HK-2 (cell line): ENCODE data around the gene LRRK1.

Source experiments
- DNase-seq: peaks from one replicate; pipeline ENCODE4 v3.0.0-alpha.2; 2018; ENCODE audit not compliant: unreplicated experiment

LRRK1 gene

DNA sequence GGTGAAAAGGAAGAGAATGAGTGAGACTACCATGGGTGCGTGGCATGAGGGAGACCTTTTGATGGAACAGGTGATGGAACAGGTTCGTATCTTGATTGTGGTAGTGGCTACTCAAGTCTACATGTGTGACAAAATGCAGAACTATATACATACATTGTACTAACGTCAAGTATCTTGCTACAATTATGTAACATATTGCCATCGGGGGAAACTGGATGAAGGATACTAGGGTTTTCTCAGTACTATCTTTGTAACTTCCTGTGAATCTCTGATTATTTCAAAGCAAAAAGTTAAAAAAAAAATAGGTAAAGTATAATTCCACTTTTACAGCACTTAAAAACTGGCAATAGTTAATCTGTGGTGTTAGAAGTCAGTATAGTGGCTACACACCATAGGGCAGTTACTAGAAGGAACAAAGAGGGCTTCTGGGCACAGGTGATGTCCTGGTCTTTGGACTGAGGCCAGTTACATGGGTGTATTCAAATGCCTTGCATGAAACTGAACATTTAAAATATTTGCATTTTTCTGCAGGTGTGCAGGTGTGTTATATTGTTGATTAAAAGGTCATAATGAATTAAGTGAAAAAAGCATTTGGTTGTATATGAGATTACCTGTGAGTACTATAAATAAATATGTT is 61.4 kb downstream of the LRRK1 start:
- no peak for DNase-seq

DNA sequence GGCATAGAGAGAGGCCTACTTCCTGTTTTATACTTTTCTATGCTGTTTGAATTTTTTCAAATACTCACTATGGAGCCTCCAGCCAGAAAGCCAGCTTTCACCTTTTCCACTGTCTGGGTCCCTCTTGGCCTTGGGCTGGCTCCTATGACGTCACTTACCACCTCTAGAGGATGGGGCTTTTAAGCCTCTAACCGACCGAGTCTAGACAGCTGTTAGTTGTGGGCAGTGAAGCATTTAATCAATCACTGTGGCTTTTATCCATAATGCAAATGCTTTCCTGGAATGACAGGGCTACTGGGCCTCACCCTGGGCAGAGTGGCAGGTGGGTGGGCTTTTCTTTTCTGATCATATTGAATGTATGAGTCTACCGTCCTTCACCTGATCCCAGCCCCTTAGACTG is 61.9 kb downstream of the LRRK1 start:
- no peak for DNase-seq

DNA sequence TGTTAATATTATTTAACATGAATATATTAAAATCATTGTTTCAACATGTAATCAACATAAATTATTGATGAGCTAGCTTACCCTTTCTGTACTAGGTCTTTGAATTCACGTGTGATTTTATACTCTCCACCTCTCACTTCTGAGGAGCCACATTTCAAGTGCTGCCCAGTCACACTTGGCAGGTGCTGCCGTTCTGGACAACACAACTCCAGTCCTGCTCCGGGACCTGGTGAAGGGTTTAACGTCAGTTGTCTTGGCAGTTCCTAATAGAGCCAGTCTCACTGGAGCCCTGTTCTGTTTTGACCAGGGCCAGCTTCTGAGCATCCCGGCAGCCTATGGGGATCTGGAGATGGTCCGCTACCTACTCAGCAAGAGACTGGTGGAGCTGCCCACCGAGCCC is 64.1 kb downstream of the LRRK1 start:
- DNase-seq = no peak

DNA sequence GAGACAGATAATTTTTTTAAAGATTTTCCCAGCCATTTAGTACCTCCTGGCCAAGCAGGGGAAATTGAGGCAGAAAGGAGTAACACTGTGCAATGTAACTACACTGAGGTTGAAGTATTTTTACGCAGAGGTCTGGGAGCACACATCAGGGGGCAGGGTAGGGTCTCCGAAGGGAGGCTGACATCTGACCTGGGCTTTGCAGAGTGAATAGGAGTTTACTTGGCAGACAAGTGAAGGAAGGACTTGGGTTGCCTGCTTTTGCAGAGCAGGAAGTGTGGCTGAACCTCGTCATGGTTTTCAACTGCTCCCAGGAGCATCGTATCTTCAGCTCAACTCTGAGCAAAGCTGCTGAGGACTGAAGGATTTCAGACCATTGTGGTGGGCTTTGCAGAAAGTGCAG is 66.2 kb downstream of the LRRK1 start:
- DNase-seq = no peak

DNA sequence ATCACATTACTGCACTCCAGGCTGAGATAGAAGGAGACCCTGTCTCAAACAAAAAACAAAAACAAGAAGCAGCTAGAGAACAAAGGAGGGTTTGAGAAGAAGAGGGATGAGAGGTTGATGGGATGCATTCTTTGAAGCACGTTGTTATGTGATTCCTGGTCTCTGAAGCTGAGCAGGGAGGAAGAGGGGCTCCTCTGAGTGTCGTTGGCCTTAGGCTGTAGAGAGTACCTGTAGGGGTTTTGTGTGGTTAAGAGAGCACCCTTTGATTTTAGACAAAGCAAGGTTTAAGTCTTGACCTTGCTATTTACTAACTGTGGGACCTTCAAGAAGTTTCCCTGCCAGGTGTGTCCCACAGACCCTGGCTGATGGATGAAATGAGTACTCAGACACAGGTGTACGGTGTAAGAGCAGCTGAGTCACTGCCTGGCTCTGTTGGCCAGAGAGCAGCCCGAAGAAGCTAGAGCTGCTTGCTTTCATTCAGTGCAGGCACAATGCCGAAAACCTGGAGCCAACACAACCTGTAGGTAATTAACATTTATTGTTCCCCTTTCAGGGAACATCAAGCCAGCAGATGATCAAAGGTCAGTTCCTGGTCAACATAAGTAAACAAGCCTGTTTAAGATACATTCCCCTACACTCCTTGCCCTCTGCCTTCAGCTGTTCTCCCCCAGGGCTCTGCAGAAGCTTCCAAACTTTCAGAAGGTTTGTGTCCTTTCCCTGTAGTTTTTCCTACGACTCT is 67.2 kb downstream of the LRRK1 start:
- no peak for DNase-seq

DNA sequence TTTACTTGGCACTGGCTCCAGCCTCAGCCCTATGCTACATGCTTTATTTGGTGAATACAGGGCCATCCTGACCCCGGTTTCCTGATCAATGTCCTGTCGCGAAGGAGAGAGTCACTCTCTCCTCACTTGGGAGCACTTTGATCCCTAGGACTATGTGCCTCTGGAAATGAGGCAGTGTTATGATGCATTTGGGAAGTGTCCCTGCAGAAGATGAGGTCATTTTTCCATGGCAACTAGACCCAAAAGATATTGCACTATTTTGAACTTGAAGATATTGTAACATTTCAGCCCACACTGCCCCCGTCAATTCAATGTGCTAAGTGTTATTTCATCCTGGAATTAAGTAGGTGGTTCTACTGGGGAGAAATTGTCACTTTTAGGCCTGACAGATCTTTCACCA is 68.0 kb downstream of the LRRK1 start:
- DNase-seq = no peak

DNA sequence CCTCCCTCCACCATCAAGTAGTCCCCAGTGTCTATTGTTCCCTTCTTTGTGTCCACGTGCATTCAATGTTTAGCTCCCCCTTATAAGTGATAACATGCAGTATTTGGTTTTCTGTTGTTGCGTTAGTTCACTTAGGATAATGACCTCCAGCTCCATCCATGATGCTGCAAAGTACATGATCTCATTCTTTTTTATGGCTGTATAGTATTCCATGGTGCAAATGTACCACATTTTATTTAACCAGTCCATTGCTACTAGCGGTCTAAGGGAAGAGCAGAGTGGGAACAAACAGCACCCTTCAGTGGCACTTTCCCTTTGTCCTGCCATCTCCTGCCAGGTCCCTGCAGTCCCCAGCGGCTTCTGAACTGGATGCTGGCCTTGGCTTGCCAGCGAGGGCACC is 69.1 kb downstream of the LRRK1 start:
- no peak for DNase-seq

DNA sequence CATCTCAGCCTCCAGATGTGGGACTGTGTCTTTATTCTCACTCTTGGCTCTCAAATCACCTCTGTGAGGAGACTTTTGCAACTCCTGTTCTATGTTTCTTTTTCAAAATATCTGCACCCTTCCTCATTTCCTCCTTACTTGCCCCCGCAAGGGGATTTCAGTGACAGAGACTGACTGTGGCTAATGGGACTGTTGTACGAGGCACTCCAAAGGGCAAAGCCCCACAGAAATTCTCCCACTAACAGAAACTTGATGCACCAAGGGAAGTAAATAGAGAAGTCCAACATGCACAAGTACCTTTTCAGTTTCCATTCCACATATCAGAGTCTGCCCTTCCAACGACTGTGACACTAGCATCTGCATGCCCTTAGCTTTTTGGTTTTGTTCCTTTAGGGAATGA is 69.7 kb downstream of the LRRK1 start:
- no peak for DNase-seq

DNA sequence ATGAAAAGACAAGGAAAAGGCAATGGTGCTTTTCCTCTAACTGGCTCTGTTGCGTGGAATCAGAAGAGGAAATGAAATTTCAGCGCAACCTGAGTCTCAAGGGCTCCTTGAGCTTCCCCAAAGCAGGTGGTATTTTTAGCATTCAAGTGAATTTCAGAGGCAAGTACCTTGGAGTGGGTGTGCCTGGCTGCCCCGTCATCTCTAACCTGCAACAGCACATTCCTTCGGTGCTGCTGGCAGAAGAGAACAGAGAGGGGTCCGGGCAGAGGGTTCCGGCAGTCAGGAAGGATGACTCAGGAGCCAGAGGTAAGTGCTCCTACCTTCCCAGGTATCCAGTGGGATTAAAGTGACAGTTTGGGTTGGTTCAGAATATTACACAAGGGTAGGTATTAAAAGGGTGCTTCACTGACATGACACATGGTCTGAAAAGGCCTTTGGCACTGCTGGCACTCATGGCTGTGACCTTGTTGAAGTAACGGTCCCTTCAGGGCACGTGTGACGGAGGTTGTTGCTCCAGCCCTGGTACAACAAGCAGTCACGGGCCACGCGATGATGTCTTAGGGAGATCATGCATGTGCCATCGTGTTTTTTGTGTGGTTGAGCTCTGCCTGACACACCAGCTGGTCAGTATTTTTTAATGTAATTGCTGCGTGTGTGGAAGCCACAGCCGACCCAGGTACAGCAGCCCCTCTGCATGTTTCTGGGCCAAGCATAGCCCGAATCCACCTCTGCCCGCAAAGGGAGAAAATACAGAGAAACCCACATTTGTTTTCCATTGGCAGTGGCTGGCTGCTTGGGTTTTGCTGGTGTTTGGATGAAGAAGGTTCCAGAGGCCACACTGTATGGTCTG is 75.7 kb downstream of the LRRK1 start:
- no peak for DNase-seq

DNA sequence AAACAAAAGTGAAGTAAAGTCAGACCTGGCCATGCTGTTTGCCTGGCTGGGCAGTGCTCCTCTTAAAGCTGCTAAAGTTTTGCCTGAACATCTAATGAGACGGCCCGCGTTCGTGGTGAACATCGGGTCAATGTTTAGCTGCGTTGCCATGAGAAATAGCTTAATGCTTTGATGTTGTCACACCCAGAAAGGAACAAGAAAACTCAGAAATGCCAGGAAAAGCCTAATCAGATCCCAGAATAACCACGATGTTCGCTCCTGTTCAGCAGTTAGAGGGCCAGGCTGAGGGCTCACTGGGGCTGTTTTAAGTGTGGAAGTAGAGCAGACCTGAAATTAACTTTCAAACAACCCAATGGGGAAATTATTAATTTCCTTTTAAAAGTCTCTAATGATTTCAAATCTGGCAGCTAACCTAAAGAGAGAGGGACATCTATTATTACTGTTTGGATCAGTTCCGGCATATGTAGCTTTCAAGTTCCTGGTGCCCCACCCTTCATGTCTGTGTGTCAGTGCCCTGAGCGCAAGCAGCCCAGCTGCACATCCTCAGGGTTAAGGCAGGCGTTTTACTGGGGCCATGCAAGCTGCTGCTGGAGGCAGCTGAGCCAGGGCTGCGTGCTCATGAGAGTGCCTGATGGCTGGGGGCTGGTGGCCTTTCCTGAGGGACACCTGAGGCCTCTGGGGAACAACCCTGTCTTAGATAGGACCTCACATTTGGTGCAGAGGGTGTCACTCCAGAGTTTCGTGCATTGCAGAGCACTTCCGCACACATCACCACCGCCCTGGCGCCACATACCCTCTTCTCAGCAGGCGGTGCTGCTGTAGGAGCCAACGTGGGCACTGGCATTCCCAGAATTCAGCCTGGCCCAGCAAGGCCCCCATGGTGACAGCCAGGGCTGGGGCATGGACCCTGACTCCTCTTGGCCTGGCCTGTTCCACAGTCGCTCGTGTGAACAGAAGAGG is 76.6 kb downstream of the LRRK1 start:
- DNase-seq = no peak

DNA sequence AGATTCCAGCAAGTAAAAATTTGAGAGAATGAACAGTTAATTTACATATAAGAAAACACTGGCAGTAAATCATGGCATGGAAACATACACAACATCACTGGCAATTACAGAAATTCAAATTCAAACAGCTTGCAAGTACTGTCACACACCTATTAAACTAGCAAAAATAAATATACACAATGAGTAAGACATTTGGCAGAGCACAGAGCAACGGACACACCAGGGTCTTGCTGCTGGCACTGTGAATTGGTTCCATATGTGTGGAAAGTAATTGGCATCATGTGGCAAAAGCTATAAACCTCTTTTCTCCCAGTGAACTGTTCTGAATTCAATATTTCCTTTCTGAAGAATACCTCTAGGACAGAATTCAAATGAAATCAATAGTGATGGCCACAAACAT is 78.3 kb downstream of the LRRK1 start:
- DNase-seq = no peak

DNA sequence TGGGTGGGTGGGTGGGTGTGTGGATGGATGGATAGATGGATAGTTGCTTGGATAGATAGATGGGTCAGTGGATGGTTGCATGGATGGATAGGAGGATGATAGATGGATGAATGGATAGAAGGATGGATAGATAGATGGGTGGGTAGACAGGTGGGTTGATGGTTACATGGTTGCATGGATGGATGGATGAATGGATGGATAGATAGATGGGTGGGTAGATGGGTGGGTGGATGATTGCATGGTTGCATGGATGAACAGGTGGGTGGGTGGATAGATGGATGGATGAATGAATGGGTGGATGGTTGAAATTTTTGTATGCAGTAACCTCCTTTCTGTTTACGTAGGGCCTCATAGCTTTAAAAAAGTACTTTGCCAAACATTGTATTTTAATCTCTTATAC is 79.5 kb downstream of the LRRK1 start:
- DNase-seq = no peak

DNA sequence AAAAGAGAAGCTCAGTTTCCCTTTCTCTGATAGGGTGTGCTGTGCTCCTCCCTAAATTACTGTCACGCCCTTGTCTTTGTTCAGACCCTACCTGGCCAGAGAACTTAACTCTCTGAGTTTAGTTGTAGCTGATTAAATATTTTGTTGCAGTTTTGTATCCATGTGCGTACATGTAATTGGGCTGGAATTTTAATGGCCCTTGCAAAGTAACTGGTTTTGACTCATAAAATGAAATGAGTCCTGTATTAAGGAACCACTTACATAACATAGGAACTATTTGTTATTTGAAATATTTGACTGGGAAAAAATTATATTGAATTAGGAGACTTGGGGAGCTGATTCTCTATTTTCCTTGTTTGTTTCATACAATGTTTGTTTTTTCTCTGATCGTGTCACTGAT is 80.2 kb downstream of the LRRK1 start:
- DNase-seq = no peak

DNA sequence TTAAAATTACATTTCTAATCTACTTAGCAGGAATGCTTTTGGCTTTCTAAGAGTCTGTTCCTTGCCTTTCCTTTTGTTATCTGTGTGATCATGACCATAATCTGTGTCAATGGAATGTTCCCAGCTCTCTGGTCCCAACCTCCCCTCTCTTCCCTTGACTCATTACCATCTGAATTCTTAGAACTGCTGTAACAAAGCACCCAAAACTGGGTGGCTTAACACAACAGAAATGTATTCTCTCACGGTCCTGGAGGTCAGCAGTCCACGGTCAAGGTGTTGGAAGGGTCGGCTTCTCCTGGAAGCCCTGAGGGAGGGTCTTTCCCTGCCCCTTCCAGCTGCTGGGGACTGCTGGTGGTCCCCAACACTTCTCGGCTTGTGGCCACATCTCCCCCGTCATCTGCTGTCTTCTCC is 81.1 kb downstream of the LRRK1 start:
- DNase-seq = no peak

DNA sequence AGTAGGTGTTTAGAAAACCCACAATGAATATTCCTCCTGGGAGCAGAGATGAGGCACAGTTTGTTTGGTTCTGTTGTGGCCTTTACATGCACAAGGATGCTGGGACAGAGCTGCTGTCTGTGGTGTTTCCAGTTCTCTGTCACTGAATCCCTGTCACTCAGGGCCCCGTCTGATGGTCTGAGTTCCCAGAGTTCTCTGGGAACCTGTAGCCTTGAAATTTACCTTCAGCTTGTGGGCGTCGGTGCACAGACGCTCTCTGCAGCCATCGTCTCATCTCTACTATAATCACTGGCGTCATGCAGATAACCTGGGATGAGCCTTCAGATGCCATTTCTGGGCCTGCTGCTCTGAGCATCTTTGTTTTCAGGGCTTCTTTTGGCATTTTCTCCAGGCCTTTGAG is 81.9 kb downstream of the LRRK1 start:
- no peak for DNase-seq

DNA sequence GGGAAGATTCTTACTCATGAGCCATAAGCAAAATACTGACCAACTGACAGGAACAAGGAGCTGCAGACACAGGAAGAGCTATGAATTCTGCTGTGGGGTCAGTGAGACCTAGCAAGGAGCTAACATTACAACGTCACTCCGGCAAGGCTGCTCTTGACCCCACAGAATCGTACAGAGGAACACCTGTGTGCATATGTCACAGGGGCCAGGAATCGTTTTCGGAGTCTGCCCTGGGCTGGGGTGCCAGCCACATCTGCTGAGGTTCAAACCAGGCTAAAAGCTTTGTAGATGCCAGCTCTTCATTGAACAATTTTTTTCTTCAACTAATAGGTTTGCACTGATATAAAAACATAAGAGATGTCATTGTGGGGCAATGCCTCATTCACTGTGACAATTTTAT is 82.6 kb downstream of the LRRK1 start:
- DNase-seq = no peak

DNA sequence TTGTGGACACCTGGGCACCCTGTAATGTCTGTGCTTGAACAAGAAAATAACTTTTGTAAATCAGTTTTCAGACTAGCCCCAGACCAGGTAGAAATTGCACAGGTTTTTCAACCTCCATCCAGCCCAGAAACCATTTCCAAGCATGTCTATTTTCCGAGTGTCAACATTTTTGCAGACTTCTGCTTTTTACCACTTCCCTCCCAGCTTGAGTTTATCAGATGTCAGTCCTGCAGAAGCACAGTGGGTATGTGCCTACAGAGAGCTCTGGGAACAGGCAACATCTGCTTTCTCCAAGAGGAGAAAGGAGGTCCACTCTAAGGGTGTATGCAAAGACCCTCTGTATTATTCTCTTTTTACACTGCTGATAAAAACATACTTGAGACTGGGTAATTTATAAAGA is 83.9 kb downstream of the LRRK1 start:
- no peak for DNase-seq

DNA sequence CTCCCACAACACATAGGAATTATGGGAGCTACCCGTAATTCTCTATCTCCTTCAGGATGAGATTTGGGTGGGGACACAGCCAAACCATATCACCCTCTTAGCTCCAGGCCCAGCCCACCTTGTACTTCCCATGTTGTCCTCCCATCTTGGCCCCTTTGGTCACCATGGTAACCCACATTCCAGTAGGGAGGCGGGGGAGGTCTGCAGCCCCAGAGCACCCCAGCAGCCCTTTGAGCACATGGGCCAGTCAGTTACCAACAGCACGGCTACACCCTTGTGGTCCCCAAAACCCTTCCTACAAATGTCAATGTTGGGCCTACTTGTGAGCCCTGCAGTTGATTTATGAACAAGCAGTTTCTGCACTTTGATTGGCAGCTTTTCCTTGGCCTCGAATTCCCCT is 84.5 kb downstream of the LRRK1 start:
- DNase-seq = no peak

DNA sequence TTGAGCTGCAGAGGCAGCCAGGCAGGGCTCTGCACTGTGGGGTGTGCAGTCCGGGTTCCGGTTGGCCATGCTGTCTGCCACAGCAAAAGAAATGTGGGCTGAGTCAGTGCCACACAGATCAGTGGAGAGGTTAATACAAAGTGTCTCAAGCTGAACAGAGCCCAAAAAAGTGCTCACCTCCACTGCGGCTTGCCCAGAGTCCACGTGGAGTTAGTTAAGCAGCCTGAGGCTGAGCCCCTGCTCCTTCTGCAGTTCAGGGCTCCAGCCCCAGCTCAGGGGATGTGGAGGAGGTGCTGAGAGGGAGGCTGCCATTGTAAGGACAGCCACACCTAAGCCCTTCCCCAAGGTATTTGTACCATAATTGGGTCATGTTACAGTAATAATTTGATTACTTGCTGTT is 85.3 kb downstream of the LRRK1 start:
- no peak for DNase-seq

DNA sequence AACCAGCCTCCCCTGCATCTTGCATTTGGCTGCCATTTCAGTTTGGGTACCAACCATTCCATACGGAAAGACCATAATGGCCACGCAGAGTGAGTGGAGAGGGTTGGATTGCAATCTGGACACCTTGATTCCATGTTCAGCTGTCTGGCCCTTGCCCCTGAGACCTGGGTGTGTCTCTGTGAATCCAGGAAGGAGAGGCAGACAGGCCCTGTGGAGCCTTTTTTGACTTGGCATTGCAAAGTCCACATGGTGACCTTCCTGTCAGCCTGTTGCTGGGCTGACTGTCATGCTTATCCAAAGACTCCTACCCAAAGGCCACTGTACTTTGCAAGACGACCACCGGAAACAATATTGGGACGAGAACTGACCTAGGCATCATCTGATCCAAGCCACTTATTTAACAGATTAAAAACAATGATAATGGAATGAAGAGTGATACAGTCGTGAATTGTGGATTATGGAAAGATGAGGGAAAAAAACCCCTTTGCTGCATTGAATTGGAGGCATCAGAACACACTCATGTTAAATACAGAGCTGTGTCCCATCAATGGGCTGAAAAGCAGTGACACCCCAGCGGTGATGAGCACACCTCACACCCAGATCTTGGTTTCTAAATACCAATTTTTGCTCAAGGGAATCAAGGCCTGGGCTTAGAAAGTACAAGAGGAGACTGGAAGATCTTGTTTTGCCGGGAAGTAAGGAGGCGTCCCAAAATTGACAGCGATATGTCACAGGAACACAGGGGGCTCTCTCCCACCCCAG is 86.0 kb downstream of the LRRK1 start:
- no peak for DNase-seq
